WTC11 (cell line): ENCODE data around the gene SPDEF. TPM values are rescaled to one million over a fixed set of nuclear protein-coding genes. Genes with fewer than 3 reads are reported as not detected.

Experiments
- ATAC-seq: fragments of 200-7000 bp; cut with Tn5 transposase; 2 replicates; pipeline ENCODE4 v1.10.0; 2021; ENCODE audit warnings: mild to moderate bottlenecking, moderate library complexity
- CTCF ChIA-PET: fragments of 300-600 bp; sonication (Branson Sonifier 250); formaldehyde crosslinking; loops from one replicate; lab custom pipeline; 2021; ENCODE audit warnings: antibody characterized with exemption; lab: Charles Lee
- POLR2A ChIA-PET: fragments of 350-600 bp; sonication (Branson Sonifier 250); formaldehyde crosslinking; loops from one replicate; lab custom pipeline; 2021; ENCODE audit warnings: antibody characterized with exemption; lab: Charles Lee
- DNase-seq: peaks from one replicate; pipeline ENCODE4 v3.0.0; 2021; ENCODE audit warnings: low spot score
- H3K27ac Mint-ChIP-seq: 2 replicates; pipeline ENCODE4 v1.8.0; 2021; ENCODE audit warnings: mixed read lengths
- H3K27me3 Mint-ChIP-seq: 2 replicates; pipeline ENCODE4 v1.8.0; 2021; ENCODE audit warnings: low read depth, mild to moderate bottlenecking, moderate library complexity, mixed read lengths
- H3K36me3 Mint-ChIP-seq: 2 replicates; pipeline ENCODE4 v1.8.0; 2021; ENCODE audit warnings: mixed read lengths
- H3K4me1 Mint-ChIP-seq: 2 replicates; pipeline ENCODE4 v1.8.0; 2022; ENCODE audit warnings: mixed read lengths
- H3K4me3 Mint-ChIP-seq: 2 replicates; pipeline ENCODE4 v1.8.0; 2021; ENCODE audit warnings: mild to moderate bottlenecking, moderate library complexity, mixed read lengths
- H3K9me3 Mint-ChIP-seq: 2 replicates; pipeline ENCODE4 v1.8.0; 2021; ENCODE audit warnings: mixed read lengths
- CBFB ChIP-seq: sonication (generic); formaldehyde crosslinking; IDR thresholded peaks from 2 replicates; pipeline ENCODE4 v1.8.1; 2022; ENCODE audit warnings: mild to moderate bottlenecking, low read depth, missing genetic modification reagents
- JAZF1 ChIP-seq: fragments of 250-450 bp; sonication (Bioruptor Pico); IDR thresholded peaks from 2 replicates; pipeline ENCODE4 v1.9.0; 2021; ENCODE audit warnings: moderate library complexity, mild to moderate bottlenecking, inconsistent platforms
- NFYB ChIP-seq: sonication (generic); formaldehyde crosslinking; conservative IDR thresholded peaks from 2 replicates; pipeline ENCODE4 v1.8.0; 2022; ENCODE audit warnings: low read depth, missing genetic modification reagents
- ZNF121 ChIP-seq: sonication (generic); formaldehyde crosslinking; IDR thresholded peaks from 2 replicates; pipeline ENCODE4 v1.8.0; 2023; ENCODE audit warnings: missing genetic modification reagents
- ZNF423 ChIP-seq: fragments of 250-450 bp; sonication (Bioruptor Pico); IDR thresholded peaks from 2 replicates; pipeline ENCODE4 v2.1.2; 2022; ENCODE audit warnings: mild to moderate bottlenecking, moderate library complexity
- ZNF512 ChIP-seq: sonication (generic); formaldehyde crosslinking; IDR thresholded peaks from 2 replicates; pipeline ENCODE4 v1.8.1; 2022; ENCODE audit warnings: missing genetic modification reagents, borderline replicate concordance
- ZSCAN18 ChIP-seq: fragments of 250-450 bp; sonication (Bioruptor Pico); IDR thresholded peaks from 2 replicates; pipeline ENCODE4 v2.1.2; 2022; ENCODE audit warnings: mild to moderate bottlenecking, moderate library complexity
- total RNA-seq: library from RNA; stranded (reverse); gene quantifications from 3 replicates; pipeline ENCODE4 v1.2.3, GENCODE V29; 2021
- TF ChIP-seq, protein P1 (sequence below): sonication (generic); formaldehyde crosslinking; IDR thresholded peaks from 2 replicates; pipeline ENCODE4 v1.8.0; 2022; ENCODE audit warnings: mild to moderate bottlenecking, missing genetic modification reagents
- TF ChIP-seq, protein P2 (sequence below): sonication (generic); formaldehyde crosslinking; IDR thresholded peaks from 2 replicates; pipeline ENCODE4 v1.8.0; 2023; ENCODE audit warnings: missing genetic modification reagents, mild to moderate bottlenecking, borderline replicate concordance
- TF ChIP-seq, protein P3 (sequence below): sonication (generic); formaldehyde crosslinking; IDR thresholded peaks from 2 replicates; pipeline ENCODE4 v1.8.0; 2023; ENCODE audit warnings: mild to moderate bottlenecking, missing genetic modification reagents
- TF ChIP-seq, protein P4 (sequence below): fragments of 200-600 bp; IDR thresholded peaks from 2 replicates; pipeline ENCODE4 v1.8.0; 2022; ENCODE audit warnings: antibody characterized with exemption
- TF ChIP-seq, protein P5 (sequence below): sonication (generic); formaldehyde crosslinking; IDR thresholded peaks from 2 replicates; pipeline ENCODE4 v1.8.0; 2022; ENCODE audit warnings: missing genetic modification reagents

The SPDEF gene
- total RNA-seq, 1 experiment from 2014 or later, result 0.72 TPM

GRCh38 chr6:34529665-34530327, 26.3 kb downstream of the SPDEF start (continued):
- TF ChIP-seq, protein P1, sequence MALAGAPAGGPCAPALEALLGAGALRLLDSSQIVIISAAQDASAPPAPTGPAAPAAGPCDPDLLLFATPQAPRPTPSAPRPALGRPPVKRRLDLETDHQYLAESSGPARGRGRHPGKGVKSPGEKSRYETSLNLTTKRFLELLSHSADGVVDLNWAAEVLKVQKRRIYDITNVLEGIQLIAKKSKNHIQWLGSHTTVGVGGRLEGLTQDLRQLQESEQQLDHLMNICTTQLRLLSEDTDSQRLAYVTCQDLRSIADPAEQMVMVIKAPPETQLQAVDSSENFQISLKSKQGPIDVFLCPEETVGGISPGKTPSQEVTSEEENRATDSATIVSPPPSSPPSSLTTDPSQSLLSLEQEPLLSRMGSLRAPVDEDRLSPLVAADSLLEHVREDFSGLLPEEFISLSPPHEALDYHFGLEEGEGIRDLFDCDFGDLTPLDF, result no peak
- TF ChIP-seq ZNF423 (CRISPR knock-in tag), result no peak
- no peak for TF ChIP-seq ZSCAN18 (CRISPR knock-in tag)
- no peak for TF ChIP-seq CBFB

DNA sequence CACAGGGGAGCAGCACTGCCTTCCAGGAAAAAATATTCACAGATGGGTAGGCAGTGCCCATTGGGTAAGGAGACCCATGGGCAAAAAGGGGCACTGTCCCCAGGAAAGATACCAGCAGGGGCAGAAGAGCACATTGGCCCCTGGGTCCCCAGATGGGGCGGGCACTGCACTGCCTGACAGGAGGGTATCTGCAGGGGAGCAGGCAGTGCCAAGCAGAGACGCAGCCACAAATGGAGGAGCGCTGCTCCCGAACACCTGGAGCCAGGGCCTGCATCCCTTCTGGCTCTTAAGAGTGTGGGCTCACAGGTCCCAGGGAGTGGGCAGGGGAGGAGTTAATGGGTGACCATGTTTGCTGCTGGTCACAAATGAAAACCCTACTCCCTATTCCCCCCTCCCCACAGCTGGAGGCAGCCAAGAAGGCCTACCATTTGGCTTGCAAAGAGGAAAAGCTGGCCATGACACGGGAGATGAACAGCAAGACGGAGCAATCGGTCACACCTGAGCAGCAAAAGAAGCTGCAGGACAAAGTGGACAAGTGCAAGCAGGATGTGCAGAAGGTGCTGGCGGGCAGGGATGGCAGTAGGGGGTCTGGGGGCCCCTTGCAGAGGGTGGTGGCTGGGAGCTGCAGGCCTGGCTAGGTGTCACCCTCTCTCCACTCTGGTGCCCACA, 27.0 kb downstream of the SPDEF start:
- H3K27ac Mint-ChIP-seq, result no peak overlapping the region
- no peak for DNase-seq
- peaks cover 25% of the 10 kb centered on the region for H3K4me1 Mint-ChIP-seq
- ChIA-PET CTCF (interaction anchor here (3.4 to 3.6 kb wide), 2 partner anchors 80 kb away, joined by 14 to 34 read pairs; no protein-coding TSS in a partner anchor), POLR2A (no interaction called here)
- H3K27me3 Mint-ChIP-seq, result no peaks in the 10 kb centered on the region
- H3K36me3 Mint-ChIP-seq, result no peaks in the 10 kb centered on the region
- no peak for ATAC-seq
- no peak overlapping the region for H3K4me3 Mint-ChIP-seq
- no peaks in the 10 kb centered on the region for H3K9me3 Mint-ChIP-seq
- TF ChIP-seq ZNF512 (no peak), ZNF121 (no peak), JAZF1 (CRISPR knock-in tag) (no peak), NFYB (no peak)
- TF ChIP-seq, protein P2, sequence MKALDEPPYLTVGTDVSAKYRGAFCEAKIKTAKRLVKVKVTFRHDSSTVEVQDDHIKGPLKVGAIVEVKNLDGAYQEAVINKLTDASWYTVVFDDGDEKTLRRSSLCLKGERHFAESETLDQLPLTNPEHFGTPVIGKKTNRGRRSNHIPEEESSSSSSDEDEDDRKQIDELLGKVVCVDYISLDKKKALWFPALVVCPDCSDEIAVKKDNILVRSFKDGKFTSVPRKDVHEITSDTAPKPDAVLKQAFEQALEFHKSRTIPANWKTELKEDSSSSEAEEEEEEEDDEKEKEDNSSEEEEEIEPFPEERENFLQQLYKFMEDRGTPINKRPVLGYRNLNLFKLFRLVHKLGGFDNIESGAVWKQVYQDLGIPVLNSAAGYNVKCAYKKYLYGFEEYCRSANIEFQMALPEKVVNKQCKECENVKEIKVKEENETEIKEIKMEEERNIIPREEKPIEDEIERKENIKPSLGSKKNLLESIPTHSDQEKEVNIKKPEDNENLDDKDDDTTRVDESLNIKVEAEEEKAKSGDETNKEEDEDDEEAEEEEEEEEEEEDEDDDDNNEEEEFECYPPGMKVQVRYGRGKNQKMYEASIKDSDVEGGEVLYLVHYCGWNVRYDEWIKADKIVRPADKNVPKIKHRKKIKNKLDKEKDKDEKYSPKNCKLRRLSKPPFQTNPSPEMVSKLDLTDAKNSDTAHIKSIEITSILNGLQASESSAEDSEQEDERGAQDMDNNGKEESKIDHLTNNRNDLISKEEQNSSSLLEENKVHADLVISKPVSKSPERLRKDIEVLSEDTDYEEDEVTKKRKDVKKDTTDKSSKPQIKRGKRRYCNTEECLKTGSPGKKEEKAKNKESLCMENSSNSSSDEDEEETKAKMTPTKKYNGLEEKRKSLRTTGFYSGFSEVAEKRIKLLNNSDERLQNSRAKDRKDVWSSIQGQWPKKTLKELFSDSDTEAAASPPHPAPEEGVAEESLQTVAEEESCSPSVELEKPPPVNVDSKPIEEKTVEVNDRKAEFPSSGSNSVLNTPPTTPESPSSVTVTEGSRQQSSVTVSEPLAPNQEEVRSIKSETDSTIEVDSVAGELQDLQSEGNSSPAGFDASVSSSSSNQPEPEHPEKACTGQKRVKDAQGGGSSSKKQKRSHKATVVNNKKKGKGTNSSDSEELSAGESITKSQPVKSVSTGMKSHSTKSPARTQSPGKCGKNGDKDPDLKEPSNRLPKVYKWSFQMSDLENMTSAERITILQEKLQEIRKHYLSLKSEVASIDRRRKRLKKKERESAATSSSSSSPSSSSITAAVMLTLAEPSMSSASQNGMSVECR (CRISPR knock-in tag), result no peak
- TF ChIP-seq, protein P3, sequence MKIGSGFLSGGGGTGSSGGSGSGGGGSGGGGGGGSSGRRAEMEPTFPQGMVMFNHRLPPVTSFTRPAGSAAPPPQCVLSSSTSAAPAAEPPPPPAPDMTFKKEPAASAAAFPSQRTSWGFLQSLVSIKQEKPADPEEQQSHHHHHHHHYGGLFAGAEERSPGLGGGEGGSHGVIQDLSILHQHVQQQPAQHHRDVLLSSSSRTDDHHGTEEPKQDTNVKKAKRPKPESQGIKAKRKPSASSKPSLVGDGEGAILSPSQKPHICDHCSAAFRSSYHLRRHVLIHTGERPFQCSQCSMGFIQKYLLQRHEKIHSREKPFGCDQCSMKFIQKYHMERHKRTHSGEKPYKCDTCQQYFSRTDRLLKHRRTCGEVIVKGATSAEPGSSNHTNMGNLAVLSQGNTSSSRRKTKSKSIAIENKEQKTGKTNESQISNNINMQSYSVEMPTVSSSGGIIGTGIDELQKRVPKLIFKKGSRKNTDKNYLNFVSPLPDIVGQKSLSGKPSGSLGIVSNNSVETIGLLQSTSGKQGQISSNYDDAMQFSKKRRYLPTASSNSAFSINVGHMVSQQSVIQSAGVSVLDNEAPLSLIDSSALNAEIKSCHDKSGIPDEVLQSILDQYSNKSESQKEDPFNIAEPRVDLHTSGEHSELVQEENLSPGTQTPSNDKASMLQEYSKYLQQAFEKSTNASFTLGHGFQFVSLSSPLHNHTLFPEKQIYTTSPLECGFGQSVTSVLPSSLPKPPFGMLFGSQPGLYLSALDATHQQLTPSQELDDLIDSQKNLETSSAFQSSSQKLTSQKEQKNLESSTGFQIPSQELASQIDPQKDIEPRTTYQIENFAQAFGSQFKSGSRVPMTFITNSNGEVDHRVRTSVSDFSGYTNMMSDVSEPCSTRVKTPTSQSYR, result no peak
- TF ChIP-seq, protein P4, sequence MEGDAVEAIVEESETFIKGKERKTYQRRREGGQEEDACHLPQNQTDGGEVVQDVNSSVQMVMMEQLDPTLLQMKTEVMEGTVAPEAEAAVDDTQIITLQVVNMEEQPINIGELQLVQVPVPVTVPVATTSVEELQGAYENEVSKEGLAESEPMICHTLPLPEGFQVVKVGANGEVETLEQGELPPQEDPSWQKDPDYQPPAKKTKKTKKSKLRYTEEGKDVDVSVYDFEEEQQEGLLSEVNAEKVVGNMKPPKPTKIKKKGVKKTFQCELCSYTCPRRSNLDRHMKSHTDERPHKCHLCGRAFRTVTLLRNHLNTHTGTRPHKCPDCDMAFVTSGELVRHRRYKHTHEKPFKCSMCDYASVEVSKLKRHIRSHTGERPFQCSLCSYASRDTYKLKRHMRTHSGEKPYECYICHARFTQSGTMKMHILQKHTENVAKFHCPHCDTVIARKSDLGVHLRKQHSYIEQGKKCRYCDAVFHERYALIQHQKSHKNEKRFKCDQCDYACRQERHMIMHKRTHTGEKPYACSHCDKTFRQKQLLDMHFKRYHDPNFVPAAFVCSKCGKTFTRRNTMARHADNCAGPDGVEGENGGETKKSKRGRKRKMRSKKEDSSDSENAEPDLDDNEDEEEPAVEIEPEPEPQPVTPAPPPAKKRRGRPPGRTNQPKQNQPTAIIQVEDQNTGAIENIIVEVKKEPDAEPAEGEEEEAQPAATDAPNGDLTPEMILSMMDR, result no peak
- TF ChIP-seq, protein P5, sequence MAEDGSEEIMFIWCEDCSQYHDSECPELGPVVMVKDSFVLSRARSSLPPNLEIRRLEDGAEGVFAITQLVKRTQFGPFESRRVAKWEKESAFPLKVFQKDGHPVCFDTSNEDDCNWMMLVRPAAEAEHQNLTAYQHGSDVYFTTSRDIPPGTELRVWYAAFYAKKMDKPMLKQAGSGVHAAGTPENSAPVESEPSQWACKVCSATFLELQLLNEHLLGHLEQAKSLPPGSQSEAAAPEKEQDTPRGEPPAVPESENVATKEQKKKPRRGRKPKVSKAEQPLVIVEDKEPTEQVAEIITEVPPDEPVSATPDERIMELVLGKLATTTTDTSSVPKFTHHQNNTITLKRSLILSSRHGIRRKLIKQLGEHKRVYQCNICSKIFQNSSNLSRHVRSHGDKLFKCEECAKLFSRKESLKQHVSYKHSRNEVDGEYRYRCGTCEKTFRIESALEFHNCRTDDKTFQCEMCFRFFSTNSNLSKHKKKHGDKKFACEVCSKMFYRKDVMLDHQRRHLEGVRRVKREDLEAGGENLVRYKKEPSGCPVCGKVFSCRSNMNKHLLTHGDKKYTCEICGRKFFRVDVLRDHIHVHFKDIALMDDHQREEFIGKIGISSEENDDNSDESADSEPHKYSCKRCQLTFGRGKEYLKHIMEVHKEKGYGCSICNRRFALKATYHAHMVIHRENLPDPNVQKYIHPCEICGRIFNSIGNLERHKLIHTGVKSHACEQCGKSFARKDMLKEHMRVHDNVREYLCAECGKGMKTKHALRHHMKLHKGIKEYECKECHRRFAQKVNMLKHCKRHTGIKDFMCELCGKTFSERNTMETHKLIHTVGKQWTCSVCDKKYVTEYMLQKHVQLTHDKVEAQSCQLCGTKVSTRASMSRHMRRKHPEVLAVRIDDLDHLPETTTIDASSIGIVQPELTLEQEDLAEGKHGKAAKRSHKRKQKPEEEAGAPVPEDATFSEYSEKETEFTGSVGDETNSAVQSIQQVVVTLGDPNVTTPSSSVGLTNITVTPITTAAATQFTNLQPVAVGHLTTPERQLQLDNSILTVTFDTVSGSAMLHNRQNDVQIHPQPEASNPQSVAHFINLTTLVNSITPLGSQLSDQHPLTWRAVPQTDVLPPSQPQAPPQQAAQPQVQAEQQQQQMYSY (CRISPR knock-in tag), result no peak
